GM23338 (cell line): ENCODE measurements around the gene YOD1. TPM values are rescaled to one million over a fixed set of nuclear protein-coding genes. Genes with fewer than 3 reads are reported as not detected.

ENCODE experiments used
- ATAC-seq: fragments of 200-7000 bp; cut with Tn5 transposase; 3 replicates; pipeline ENCODE4 v1.9.1; 2020
- DNase-seq: peaks from one replicate; pipeline ENCODE4 v3.0.0-alpha.2; 2015; ENCODE audit warnings: low spot score
- H2AFZ ChIP-seq: fragments of 200-600 bp; sonication (generic); 2 replicates; pipeline ENCODE4 v1.8.0; 2016; ENCODE audit warnings: antibody characterized with exemption, mild to moderate bottlenecking, moderate library complexity
- H3F3A ChIP-seq: fragments of 200-600 bp; sonication (generic); replicated peaks from 2 replicates; pipeline ENCODE4 v1.8.0; 2017; ENCODE audit warnings: antibody characterized with exemption, mixed run types, low read depth
- H3K27ac ChIP-seq: fragments of 200-600 bp; sonication (generic); 2 replicates; pipeline ENCODE4 v1.6.1; 2016; ENCODE audit warnings: low read depth
- H3K27me3 ChIP-seq: fragments of 200-600 bp; sonication (generic); 2 replicates; pipeline ENCODE4 v1.8.0; 2016; ENCODE audit warnings: mild to moderate bottlenecking, mixed run types, moderate library complexity; ENCODE audit not compliant: insufficient read depth
- H3K36me3 ChIP-seq: fragments of 200-600 bp; sonication (generic); 2 replicates; pipeline ENCODE4 v1.8.0; 2016; ENCODE audit warnings: mild to moderate bottlenecking; ENCODE audit not compliant: insufficient read depth
- H3K4me1 ChIP-seq: fragments of 200-600 bp; sonication (generic); 2 replicates; pipeline ENCODE4 v1.8.0; 2016; ENCODE audit warnings: mild to moderate bottlenecking, moderate library complexity; ENCODE audit not compliant: insufficient read depth
- H3K4me2 ChIP-seq: fragments of 200-600 bp; sonication (generic); 2 replicates; pipeline ENCODE4 v1.7.1; 2017; ENCODE audit warnings: mixed run types
- H3K4me3 ChIP-seq: fragments of 200-600 bp; sonication (generic); 2 replicates; pipeline ENCODE4 v1.6.1; 2016; ENCODE audit warnings: mixed run types
- H3K79me2 ChIP-seq: fragments of 200-600 bp; sonication (generic); replicated peaks from 2 replicates; pipeline ENCODE4 v1.8.0; 2017; ENCODE audit warnings: mild to moderate bottlenecking; ENCODE audit not compliant: insufficient read depth
- H3K9me2 ChIP-seq: fragments of 200-600 bp; sonication (generic); 2 replicates; pipeline ENCODE4 v1.8.0; 2017; ENCODE audit not compliant: insufficient read depth
- H4K20me1 ChIP-seq: fragments of 200-600 bp; sonication (generic); replicated peaks from 2 replicates; pipeline ENCODE4 v1.8.0; 2017; ENCODE audit warnings: mild to moderate bottlenecking; ENCODE audit not compliant: insufficient read depth
- H3K27ac Mint-ChIP-seq: 2 replicates; pipeline ENCODE4 v1.8.0; 2020; ENCODE audit warnings: inconsistent platforms, mild to moderate bottlenecking, moderate library complexity, mixed read lengths
- H3K27me3 Mint-ChIP-seq: 3 replicates; pipeline ENCODE4 v1.8.0; 2022; ENCODE audit warnings: low read depth, mild to moderate bottlenecking, moderate library complexity, mixed read lengths, inconsistent platforms; ENCODE audit not compliant: insufficient read depth, poor library complexity
- H3K36me3 Mint-ChIP-seq: 3 replicates; pipeline ENCODE4 v1.8.0; 2021; ENCODE audit warnings: low read depth, mild to moderate bottlenecking, inconsistent platforms, moderate library complexity, mixed read lengths
- H3K4me1 Mint-ChIP-seq: 3 replicates; pipeline ENCODE4 v1.8.0; 2020; ENCODE audit warnings: mild to moderate bottlenecking, inconsistent platforms, mixed read lengths
- H3K4me3 Mint-ChIP-seq: 3 replicates; pipeline ENCODE4 v1.8.0; 2021; ENCODE audit warnings: moderate library complexity, mild to moderate bottlenecking, inconsistent platforms, mixed read lengths
- H3K9me3 Mint-ChIP-seq: 3 replicates; pipeline ENCODE4 v1.8.0; 2020; ENCODE audit warnings: moderate library complexity, mild to moderate bottlenecking, inconsistent platforms, mixed read lengths
- CREB1 ChIP-seq: fragments of 250-450 bp; sonication (Bioruptor Pico); IDR thresholded peaks from 2 replicates; pipeline ENCODE4 v1.5.0; 2020; ENCODE audit warnings: low read depth, mild to moderate bottlenecking, moderate library complexity
- EZH2 ChIP-seq: fragments of 200-600 bp; sonication (generic); IDR thresholded peaks from one replicate; pipeline ENCODE4 v1.8.0; 2017; ENCODE audit warnings: antibody characterized with exemption, mild to moderate bottlenecking, low read depth; ENCODE audit not compliant: unreplicated experiment
- EZH2phosphoT487 ChIP-seq: fragments of 200-600 bp; sonication (generic); IDR thresholded peaks from one replicate; pipeline ENCODE4 v1.8.1; 2018; ENCODE audit warnings: antibody characterized with exemption; ENCODE audit not compliant: unreplicated experiment
- JUNB ChIP-seq: IDR thresholded peaks from one replicate; pipeline ENCODE4 v1.6.1; 2016; ENCODE audit warnings: antibody characterized with exemption; ENCODE audit not compliant: unreplicated experiment
- NANOG ChIP-seq: IDR thresholded peaks from 2 replicates; pipeline ENCODE4 v1.6.1; 2016; ENCODE audit warnings: antibody characterized with exemption, borderline replicate concordance
- POLR2AphosphoS5 ChIP-seq: IDR thresholded peaks from 2 replicates; pipeline ENCODE4 v1.6.1; 2016; ENCODE audit warnings: antibody characterized with exemption, low read depth
- STAT1 ChIP-seq: IDR thresholded peaks from one replicate; pipeline ENCODE4 v1.6.1; 2016; ENCODE audit warnings: antibody characterized with exemption; ENCODE audit not compliant: unreplicated experiment
- ZNF114 ChIP-seq: fragments of 250-450 bp; sonication (Bioruptor Pico); IDR thresholded peaks from 2 replicates; pipeline ENCODE4 v1.5.0; 2020; ENCODE audit warnings: mild to moderate bottlenecking, moderate library complexity
- ZNF331 ChIP-seq: fragments of 250-450 bp; sonication (Bioruptor Pico); IDR thresholded peaks from 2 replicates; pipeline ENCODE4 v1.5.0; 2020; ENCODE audit warnings: low read depth, mild to moderate bottlenecking, moderate library complexity
- polyA plus RNA-seq: library from polyadenylated mRNA; unstranded; fragments of >200 nt; fragmentation: Nextera tagmentation; extraction: Ambion mirVana; gene quantifications from 2 replicates; pipeline ENCODE4 v1.2.1, GENCODE V29; 2016
- total RNA-seq: library from RNA; depleted of rRNA; stranded (reverse); fragments of >200 nt; shearing (Covaris generic); gene quantifications from 2 replicates; pipeline ENCODE4 v1.2.3, GENCODE V29; 2014
- TF ChIP-seq, protein P1 (sequence below), 2 experiments: fragments of 200-600 bp in 1 of 2; sonication (generic) in 1 of 2; conservative IDR thresholded peaks; 2 replicates each; pipeline versions ENCODE4 v1.5.1 to v1.6.1; 2016 to 2017; ENCODE audit warnings: antibody characterized with exemption in 2 of 2, low read depth in 2 of 2, mild to moderate bottlenecking in 2 of 2, moderate library complexity in 1 of 2
- TF ChIP-seq, protein P2 (sequence below): IDR thresholded peaks from 2 replicates; pipeline ENCODE4 v1.6.1; 2016; ENCODE audit warnings: antibody characterized with exemption
- TF ChIP-seq, protein P3 (sequence below): fragments of 250-450 bp; sonication (Bioruptor Pico); IDR thresholded peaks from 2 replicates; pipeline ENCODE4 v1.5.0; 2020; ENCODE audit warnings: mild to moderate bottlenecking, moderate library complexity
- TF ChIP-seq, protein P4 (sequence below): IDR thresholded peaks from one replicate; pipeline ENCODE4 v1.6.1; 2018; ENCODE audit warnings: antibody characterized with exemption; ENCODE audit not compliant: unreplicated experiment

Gene YOD1
- total and polyA plus RNA-seq, 2 experiments from 2014 or later: 4.6 to 21.9 TPM

DNA sequence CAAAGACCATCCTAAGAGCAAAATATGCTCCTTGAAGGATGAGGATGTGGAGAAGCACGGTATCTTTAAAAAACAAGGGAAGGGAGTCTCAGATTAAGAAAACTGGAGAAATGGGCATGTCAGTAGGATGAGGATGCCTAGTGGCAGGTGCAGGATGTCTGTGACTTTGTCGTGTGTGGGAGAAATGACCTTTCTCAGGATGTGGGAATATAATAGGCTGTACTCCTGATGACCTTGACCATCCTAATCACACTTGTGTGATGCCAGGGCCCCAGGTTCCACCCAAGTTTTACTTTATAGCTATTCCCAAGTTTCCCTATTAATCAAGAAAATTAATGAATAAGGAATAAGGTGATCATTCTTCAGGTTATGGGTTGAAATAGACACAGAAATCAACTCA, 31.3 kb downstream of the YOD1 start:
- no peak overlapping the region for H3K4me3 ChIP-seq
- H3K9me2 ChIP-seq: peaks cover 11% of the 10 kb centered on the region; the same call in 1 of the 2 replicates
- Mint-ChIP-seq H3K36me3 (no peaks in the 10 kb centered on the region; the same call in 2 of the 3 replicates), H3K9me3 (no peaks in the 10 kb centered on the region), H3K27me3 (peaks cover 2% of the 10 kb centered on the region), H3K27ac (no peak overlapping the region), H3K4me1 (peaks cover 4% of the 10 kb centered on the region; the same call in 2 of the 3 replicates), H3K4me3 (no peak overlapping the region)
- ATAC-seq: no peak
- no peak for DNase-seq
- H3K4me1 ChIP-seq: no peaks in the 10 kb centered on the region
- H2AFZ ChIP-seq: no peak overlapping the region
- TF ChIP-seq STAT1 (no peak), EZH2 (no peak), NANOG (no peak), CREB1 (no peak), POLR2AphosphoS5 (no peak), ZNF114 (CRISPR knock-in tag) (no peak), JUNB (no peak), ZNF331 (CRISPR knock-in tag) (no peak), EZH2phosphoT487 (no peak)
- TF ChIP-seq, protein P1, sequence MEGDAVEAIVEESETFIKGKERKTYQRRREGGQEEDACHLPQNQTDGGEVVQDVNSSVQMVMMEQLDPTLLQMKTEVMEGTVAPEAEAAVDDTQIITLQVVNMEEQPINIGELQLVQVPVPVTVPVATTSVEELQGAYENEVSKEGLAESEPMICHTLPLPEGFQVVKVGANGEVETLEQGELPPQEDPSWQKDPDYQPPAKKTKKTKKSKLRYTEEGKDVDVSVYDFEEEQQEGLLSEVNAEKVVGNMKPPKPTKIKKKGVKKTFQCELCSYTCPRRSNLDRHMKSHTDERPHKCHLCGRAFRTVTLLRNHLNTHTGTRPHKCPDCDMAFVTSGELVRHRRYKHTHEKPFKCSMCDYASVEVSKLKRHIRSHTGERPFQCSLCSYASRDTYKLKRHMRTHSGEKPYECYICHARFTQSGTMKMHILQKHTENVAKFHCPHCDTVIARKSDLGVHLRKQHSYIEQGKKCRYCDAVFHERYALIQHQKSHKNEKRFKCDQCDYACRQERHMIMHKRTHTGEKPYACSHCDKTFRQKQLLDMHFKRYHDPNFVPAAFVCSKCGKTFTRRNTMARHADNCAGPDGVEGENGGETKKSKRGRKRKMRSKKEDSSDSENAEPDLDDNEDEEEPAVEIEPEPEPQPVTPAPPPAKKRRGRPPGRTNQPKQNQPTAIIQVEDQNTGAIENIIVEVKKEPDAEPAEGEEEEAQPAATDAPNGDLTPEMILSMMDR (conservative IDR thresholded peaks at IDR 0.05; ENCODE audit: low read depth in 2 of 2): no peak
- TF ChIP-seq, protein P2, sequence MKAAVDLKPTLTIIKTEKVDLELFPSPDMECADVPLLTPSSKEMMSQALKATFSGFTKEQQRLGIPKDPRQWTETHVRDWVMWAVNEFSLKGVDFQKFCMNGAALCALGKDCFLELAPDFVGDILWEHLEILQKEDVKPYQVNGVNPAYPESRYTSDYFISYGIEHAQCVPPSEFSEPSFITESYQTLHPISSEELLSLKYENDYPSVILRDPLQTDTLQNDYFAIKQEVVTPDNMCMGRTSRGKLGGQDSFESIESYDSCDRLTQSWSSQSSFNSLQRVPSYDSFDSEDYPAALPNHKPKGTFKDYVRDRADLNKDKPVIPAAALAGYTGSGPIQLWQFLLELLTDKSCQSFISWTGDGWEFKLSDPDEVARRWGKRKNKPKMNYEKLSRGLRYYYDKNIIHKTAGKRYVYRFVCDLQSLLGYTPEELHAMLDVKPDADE: no peak
- TF ChIP-seq, protein P3, sequence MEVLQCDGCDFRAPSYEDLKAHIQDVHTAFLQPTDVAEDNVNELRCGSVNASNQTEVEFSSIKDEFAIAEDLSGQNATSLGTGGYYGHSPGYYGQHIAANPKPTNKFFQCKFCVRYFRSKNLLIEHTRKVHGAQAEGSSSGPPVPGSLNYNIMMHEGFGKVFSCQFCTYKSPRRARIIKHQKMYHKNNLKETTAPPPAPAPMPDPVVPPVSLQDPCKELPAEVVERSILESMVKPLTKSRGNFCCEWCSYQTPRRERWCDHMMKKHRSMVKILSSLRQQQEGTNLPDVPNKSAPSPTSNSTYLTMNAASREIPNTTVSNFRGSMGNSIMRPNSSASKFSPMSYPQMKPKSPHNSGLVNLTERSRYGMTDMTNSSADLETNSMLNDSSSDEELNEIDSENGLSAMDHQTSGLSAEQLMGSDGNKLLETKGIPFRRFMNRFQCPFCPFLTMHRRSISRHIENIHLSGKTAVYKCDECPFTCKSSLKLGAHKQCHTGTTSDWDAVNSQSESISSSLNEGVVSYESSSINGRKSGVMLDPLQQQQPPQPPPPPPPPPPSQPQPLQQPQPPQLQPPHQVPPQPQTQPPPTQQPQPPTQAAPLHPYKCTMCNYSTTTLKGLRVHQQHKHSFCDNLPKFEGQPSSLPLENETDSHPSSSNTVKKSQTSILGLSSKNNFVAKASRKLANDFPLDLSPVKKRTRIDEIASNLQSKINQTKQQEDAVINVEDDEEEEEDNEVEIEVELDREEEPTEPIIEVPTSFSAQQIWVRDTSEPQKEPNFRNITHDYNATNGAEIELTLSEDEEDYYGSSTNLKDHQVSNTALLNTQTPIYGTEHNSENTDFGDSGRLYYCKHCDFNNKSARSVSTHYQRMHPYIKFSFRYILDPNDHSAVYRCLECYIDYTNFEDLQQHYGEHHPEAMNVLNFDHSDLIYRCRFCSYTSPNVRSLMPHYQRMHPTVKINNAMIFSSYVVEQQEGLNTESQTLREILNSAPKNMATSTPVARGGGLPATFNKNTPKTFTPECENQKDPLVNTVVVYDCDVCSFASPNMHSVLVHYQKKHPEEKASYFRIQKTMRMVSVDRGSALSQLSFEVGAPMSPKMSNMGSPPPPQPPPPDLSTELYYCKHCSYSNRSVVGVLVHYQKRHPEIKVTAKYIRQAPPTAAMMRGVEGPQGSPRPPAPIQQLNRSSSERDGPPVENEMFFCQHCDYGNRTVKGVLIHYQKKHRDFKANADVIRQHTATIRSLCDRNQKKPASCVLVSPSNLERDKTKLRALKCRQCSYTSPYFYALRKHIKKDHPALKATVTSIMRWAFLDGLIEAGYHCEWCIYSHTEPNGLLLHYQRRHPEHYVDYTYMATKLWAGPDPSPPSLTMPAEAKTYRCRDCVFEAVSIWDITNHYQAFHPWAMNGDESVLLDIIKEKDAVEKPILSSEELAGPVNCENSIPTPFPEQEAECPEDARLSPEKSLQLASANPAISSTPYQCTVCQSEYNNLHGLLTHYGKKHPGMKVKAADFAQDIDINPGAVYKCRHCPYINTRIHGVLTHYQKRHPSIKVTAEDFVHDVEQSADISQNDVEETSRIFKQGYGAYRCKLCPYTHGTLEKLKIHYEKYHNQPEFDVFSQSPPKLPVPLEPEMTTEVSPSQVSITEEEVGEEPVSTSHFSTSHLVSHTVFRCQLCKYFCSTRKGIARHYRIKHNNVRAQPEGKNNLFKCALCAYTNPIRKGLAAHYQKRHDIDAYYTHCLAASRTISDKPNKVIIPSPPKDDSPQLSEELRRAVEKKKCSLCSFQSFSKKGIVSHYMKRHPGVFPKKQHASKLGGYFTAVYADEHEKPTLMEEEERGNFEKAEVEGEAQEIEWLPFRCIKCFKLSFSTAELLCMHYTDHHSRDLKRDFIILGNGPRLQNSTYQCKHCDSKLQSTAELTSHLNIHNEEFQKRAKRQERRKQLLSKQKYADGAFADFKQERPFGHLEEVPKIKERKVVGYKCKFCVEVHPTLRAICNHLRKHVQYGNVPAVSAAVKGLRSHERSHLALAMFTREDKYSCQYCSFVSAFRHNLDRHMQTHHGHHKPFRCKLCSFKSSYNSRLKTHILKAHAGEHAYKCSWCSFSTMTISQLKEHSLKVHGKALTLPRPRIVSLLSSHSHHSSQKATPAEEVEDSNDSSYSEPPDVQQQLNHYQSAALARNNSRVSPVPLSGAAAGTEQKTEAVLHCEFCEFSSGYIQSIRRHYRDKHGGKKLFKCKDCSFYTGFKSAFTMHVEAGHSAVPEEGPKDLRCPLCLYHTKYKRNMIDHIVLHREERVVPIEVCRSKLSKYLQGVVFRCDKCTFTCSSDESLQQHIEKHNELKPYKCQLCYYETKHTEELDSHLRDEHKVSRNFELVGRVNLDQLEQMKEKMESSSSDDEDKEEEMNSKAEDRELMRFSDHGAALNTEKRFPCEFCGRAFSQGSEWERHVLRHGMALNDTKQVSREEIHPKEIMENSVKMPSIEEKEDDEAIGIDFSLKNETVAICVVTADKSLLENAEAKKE (CRISPR knock-in tag): no peak
- TF ChIP-seq, protein P4, sequence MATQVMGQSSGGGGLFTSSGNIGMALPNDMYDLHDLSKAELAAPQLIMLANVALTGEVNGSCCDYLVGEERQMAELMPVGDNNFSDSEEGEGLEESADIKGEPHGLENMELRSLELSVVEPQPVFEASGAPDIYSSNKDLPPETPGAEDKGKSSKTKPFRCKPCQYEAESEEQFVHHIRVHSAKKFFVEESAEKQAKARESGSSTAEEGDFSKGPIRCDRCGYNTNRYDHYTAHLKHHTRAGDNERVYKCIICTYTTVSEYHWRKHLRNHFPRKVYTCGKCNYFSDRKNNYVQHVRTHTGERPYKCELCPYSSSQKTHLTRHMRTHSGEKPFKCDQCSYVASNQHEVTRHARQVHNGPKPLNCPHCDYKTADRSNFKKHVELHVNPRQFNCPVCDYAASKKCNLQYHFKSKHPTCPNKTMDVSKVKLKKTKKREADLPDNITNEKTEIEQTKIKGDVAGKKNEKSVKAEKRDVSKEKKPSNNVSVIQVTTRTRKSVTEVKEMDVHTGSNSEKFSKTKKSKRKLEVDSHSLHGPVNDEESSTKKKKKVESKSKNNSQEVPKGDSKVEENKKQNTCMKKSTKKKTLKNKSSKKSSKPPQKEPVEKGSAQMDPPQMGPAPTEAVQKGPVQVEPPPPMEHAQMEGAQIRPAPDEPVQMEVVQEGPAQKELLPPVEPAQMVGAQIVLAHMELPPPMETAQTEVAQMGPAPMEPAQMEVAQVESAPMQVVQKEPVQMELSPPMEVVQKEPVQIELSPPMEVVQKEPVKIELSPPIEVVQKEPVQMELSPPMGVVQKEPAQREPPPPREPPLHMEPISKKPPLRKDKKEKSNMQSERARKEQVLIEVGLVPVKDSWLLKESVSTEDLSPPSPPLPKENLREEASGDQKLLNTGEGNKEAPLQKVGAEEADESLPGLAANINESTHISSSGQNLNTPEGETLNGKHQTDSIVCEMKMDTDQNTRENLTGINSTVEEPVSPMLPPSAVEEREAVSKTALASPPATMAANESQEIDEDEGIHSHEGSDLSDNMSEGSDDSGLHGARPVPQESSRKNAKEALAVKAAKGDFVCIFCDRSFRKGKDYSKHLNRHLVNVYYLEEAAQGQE: no peak
- H3K4me2 ChIP-seq: no peak overlapping the region
- H3F3A ChIP-seq: no peaks in the 10 kb centered on the region
- no peaks in the 10 kb centered on the region; the same call in 1 of the 2 replicates for H4K20me1 ChIP-seq
- no peaks in the 10 kb centered on the region for H3K79me2 ChIP-seq
- no peak overlapping the region for H3K27ac ChIP-seq
- H3K27me3 ChIP-seq: no peaks in the 10 kb centered on the region
- H3K36me3 ChIP-seq: no peaks in the 10 kb centered on the region
